AG09319 (cell line): ENCODE measurements around the gene FRAS1.

Source experiments
- DNase-seq: peaks from one replicate; pipeline ENCODE4 v3.0.0-alpha.2; 2010; ENCODE audit warnings: low read depth; ENCODE audit errors: extremely low read depth
- TF ChIP-seq, protein P1 (sequence below): IDR thresholded peaks from 2 replicates; pipeline ENCODE4 v1.5.1; 2011; ENCODE audit warnings: low read depth, mild to moderate bottlenecking, inconsistent platforms, low read length, moderate library complexity

FRAS1 gene

GRCh38 chr4:78218260-78218659 is 161.1 kb downstream of the FRAS1 start:
- TF ChIP-seq, protein P1, sequence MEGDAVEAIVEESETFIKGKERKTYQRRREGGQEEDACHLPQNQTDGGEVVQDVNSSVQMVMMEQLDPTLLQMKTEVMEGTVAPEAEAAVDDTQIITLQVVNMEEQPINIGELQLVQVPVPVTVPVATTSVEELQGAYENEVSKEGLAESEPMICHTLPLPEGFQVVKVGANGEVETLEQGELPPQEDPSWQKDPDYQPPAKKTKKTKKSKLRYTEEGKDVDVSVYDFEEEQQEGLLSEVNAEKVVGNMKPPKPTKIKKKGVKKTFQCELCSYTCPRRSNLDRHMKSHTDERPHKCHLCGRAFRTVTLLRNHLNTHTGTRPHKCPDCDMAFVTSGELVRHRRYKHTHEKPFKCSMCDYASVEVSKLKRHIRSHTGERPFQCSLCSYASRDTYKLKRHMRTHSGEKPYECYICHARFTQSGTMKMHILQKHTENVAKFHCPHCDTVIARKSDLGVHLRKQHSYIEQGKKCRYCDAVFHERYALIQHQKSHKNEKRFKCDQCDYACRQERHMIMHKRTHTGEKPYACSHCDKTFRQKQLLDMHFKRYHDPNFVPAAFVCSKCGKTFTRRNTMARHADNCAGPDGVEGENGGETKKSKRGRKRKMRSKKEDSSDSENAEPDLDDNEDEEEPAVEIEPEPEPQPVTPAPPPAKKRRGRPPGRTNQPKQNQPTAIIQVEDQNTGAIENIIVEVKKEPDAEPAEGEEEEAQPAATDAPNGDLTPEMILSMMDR: no peak

DNA sequence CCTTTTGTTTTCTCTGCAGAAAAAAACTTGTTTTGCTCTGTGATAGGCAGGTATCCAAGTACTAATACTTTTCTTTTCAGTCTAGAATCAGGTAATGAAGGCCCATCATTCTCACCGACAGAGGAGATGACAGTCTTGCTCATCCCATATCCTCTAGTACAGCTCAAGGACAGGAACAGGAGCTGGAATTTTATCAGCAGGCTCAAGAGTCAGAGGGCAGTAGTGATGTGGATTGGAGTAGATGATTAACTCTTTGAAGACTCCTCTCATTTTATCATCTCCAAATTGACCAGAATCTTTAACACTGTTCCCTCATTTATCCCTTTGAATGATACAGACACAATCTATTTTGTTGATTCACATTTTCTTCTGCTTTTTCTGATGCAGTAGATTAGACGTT is 162.7 kb downstream of the FRAS1 start:
- no peak for DNase-seq
- TF ChIP-seq, protein P1: no peak

More at GRCh38 chr4:78218260-78218659, 161.1 kb downstream of the FRAS1 start:
- DNase-seq: no peak

- DNase-seq: no peak
- TF ChIP-seq, protein P1: no peak
These were observed 163.2 kb downstream of the FRAS1 start for GRCh38 chr4:78220283-78220682.

DNA sequence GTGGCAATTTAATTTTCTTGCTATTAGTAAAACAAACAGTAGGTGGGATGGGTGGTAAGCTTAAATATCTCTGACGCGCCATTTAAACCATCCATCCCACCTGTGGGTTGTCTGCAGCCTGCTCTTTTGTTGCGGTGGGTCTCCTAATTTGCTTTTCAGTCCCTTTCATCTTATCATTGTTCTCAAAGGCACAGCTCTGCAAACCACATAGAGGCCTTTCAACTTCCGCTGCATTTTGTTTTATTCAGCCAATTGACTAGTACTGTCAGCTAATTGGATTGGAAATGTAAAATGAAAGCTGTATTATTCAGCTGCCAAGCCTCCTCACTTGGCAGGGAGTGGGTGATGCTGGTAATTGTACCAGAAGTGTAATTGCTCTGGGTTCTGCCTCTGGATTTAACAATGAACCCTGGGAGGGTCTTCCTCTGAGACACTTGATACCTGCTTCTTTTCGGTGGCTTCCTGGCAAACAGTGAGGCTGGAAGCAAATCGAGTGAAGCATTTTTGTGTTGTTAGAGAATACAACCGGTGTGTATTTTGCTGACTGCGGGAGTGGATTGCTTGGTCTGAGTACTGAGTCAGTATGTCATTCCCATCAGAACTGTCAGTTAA is 165.6 kb downstream of the FRAS1 start:
- no peak for DNase-seq
- TF ChIP-seq, protein P1: no peak

- no peak for DNase-seq
- TF ChIP-seq, protein P1: no peak
These were observed 168.1 kb downstream of the FRAS1 start for GRCh38 chr4:78225236-78225635.

GRCh38 chr4:78226279-78226678 is 169.2 kb downstream of the FRAS1 start:
- DNase-seq: no peak
- TF ChIP-seq, protein P1: no peak

- DNase-seq: no peak
- TF ChIP-seq, protein P1: no peak
These were observed 170.4 kb downstream of the FRAS1 start for GRCh38 chr4:78227411-78228057.
